ENCODE results near the gene CCDC51. TPM values are rescaled to one million over a fixed set of nuclear protein-coding genes. Genes with fewer than 3 reads are reported as not detected.

CCDC51 gene
- total and polyA plus RNA-seq, 7 experiments from 2014 or later = 3.6 to 16.5 (median 7.1) TPM

- H3K27ac ChIP-seq (ENCODE audit: low read depth, low read length) = no peak overlapping the region
- Mint-ChIP-seq H3K4me1 (no peaks in the 10 kb centered on the region), H3K9me3 (no peaks in the 10 kb centered on the region), H3K36me3 (no peaks in the 10 kb centered on the region), H3K27me3 (peaks cover 0 to 18% (median 0%) of the 10 kb centered on the region in 5 donors), H3K27ac (peak overlapping the region in 1 of 9 donors; percentile 58), H3K4me3 (no peak overlapping the region)
- intact Hi-C loops (cut with micrococcal nuclease) = no loop called here
- H3K36me3 ChIP-seq (ENCODE audit: control insufficient read depth in 2 of 3, insufficient read depth in 3 of 3, low read length in 3 of 3) = no peaks in the 10 kb centered on the region
- no peaks in the 10 kb centered on the region for H3K4me1 ChIP-seq (ENCODE audit: control insufficient read depth in 2 of 2, insufficient read depth in 2 of 2, low read length in 2 of 2)
- H3K4me3 ChIP-seq (ENCODE audit: low read length) = no peak overlapping the region
- ChIA-PET POLR2A (no interaction called here), CTCF (interaction anchor here (1.0 to 2.2 kb wide), 2 partner anchors 23 kb away, joined by 4 to 6 read pairs; no protein-coding TSS in a partner anchor)
- no peaks in the 10 kb centered on the region for H3K27me3 ChIP-seq (ENCODE audit: control insufficient read depth in 2 of 2, insufficient read depth in 2 of 2, low read length in 2 of 2)
- DNase-seq (no peak), ATAC-seq (no peak)
- H3K9me3 ChIP-seq (ENCODE audit: control insufficient read depth in 2 of 3, low read length in 3 of 3) = no peaks in the 10 kb centered on the region
Observed at GRCh38 chr3:48423883-48424695, 15.8 kb downstream of the CCDC51 start.

- H3K4me3 ChIP-seq (ENCODE audit: low read length) = no peak overlapping the region
- no peak for ATAC-seq
- H3K36me3 Mint-ChIP-seq = no peaks in the 10 kb centered on the region
- no peak for DNase-seq
- no peaks in the 10 kb centered on the region for H3K27me3 ChIP-seq (ENCODE audit: control insufficient read depth in 2 of 2, insufficient read depth in 2 of 2, low read length in 2 of 2)
- no peak overlapping the region for H3K27ac ChIP-seq (ENCODE audit: low read depth, low read length)
- peaks cover 0 to 16% (median 0%) of the 10 kb centered on the region in 5 donors for H3K27me3 Mint-ChIP-seq
- no peaks in the 10 kb centered on the region for H3K4me1 ChIP-seq (ENCODE audit: control insufficient read depth in 2 of 2, insufficient read depth in 2 of 2, low read length in 2 of 2)
- H3K9me3 Mint-ChIP-seq = no peaks in the 10 kb centered on the region
- peak overlapping the region in 1 of 9 donors; percentile 29 for H3K27ac Mint-ChIP-seq
- POLR2A ChIA-PET = no interaction called here
- CTCF ChIA-PET = interaction anchor here (2.2 kb wide), 1 partner anchor 23 kb away, joined by 6 read pairs; no protein-coding TSS in a partner anchor
- no peaks in the 10 kb centered on the region for H3K4me1 Mint-ChIP-seq
- no peaks in the 10 kb centered on the region for H3K36me3 ChIP-seq (ENCODE audit: control insufficient read depth in 2 of 3, insufficient read depth in 3 of 3, low read length in 3 of 3)
- H3K9me3 ChIP-seq (ENCODE audit: control insufficient read depth in 2 of 3, low read length in 3 of 3) = no peaks in the 10 kb centered on the region
- intact Hi-C loops (cut with micrococcal nuclease) = no loop called here
- no peak overlapping the region for H3K4me3 Mint-ChIP-seq
Observed at GRCh38 chr3:48423241-48423882, 16.6 kb downstream of the CCDC51 start.

GRCh38 chr3:48422681-48423080 lies 17.2 kb downstream of the CCDC51 start:
- Histone ChIP-seq H3K27ac (ENCODE audit: low read depth, low read length) (no peak overlapping the region), H3K27me3 (ENCODE audit: control insufficient read depth in 2 of 2, insufficient read depth in 2 of 2, low read length in 2 of 2) (no peaks in the 10 kb centered on the region), H3K4me3 (ENCODE audit: low read length) (no peak overlapping the region), H3K4me1 (ENCODE audit: control insufficient read depth in 2 of 2, insufficient read depth in 2 of 2, low read length in 2 of 2) (no peaks in the 10 kb centered on the region), H3K36me3 (ENCODE audit: control insufficient read depth in 2 of 3, insufficient read depth in 3 of 3, low read length in 3 of 3) (no peaks in the 10 kb centered on the region), H3K9me3 (ENCODE audit: control insufficient read depth in 2 of 3, low read length in 3 of 3) (no peaks in the 10 kb centered on the region)
- intact Hi-C loops (cut with micrococcal nuclease) = no loop called here
- Mint-ChIP-seq H3K9me3 (no peaks in the 10 kb centered on the region), H3K4me1 (no peaks in the 10 kb centered on the region), H3K36me3 (no peaks in the 10 kb centered on the region), H3K4me3 (no peak overlapping the region), H3K27ac (peak overlapping the region in 1 of 9 donors; percentile 29), H3K27me3 (peaks cover 0 to 9% (median 0%) of the 10 kb centered on the region in 5 donors)
- CTCF ChIA-PET = interaction anchor here (0.9 to 2.2 kb wide), 2 partner anchors 14 to 22 kb away, joined by 4 to 6 read pairs; no protein-coding TSS in a partner anchor
- POLR2A ChIA-PET = interaction anchor here (1.4 kb wide), 1 partner anchor 17 kb away, joined by 3 read pairs; the partner anchor contains the start of genes CCDC51 and TMA7
- ATAC-seq = no peak
- DNase-seq = no peak

- H3K36me3 ChIP-seq (ENCODE audit: control insufficient read depth in 2 of 3, insufficient read depth in 3 of 3, low read length in 3 of 3) = no peaks in the 10 kb centered on the region
- no peaks in the 10 kb centered on the region for H3K9me3 ChIP-seq (ENCODE audit: control insufficient read depth in 2 of 3, low read length in 3 of 3)
- Mint-ChIP-seq H3K4me3 (no peak overlapping the region), H3K27me3 (peaks cover 0 to 5% (median 0%) of the 10 kb centered on the region in 5 donors), H3K9me3 (no peaks in the 10 kb centered on the region), H3K4me1 (no peaks in the 10 kb centered on the region), H3K27ac (no peak overlapping the region), H3K36me3 (no peaks in the 10 kb centered on the region)
- no peaks in the 10 kb centered on the region for H3K4me1 ChIP-seq (ENCODE audit: control insufficient read depth in 2 of 2, insufficient read depth in 2 of 2, low read length in 2 of 2)
- H3K27me3 ChIP-seq (ENCODE audit: control insufficient read depth in 2 of 2, insufficient read depth in 2 of 2, low read length in 2 of 2) = no peaks in the 10 kb centered on the region
- intact Hi-C loops (cut with micrococcal nuclease) = no loop called here
- ChIA-PET POLR2A (interaction anchor here (1.4 kb wide), 1 partner anchor 18 kb away, joined by 3 read pairs; the partner anchor contains the start of genes CCDC51 and TMA7), CTCF (interaction anchor here (0.9 to 2.2 kb wide), 2 partner anchors 14 to 22 kb away, joined by 4 to 6 read pairs; no protein-coding TSS in a partner anchor)
- H3K27ac ChIP-seq (ENCODE audit: low read depth, low read length) = no peak overlapping the region
- H3K4me3 ChIP-seq (ENCODE audit: low read length) = no peak overlapping the region
- DNase-seq = no peak
- ATAC-seq = no peak
Observed at GRCh38 chr3:48422272-48422671, 17.6 kb downstream of the CCDC51 start.

GRCh38 chr3:48420561-48420960 lies 19.4 kb downstream of the CCDC51 start:
- no peaks in the 10 kb centered on the region for H3K4me1 Mint-ChIP-seq
- no peaks in the 10 kb centered on the region for H3K4me1 ChIP-seq (ENCODE audit: control insufficient read depth in 2 of 2, insufficient read depth in 2 of 2, low read length in 2 of 2)
- no peak overlapping the region for H3K4me3 Mint-ChIP-seq
- H3K4me3 ChIP-seq (ENCODE audit: low read length) = no peak overlapping the region
- H3K27ac ChIP-seq (ENCODE audit: low read depth, low read length) = no peak overlapping the region
- peak overlapping the region in 1 of 9 donors; percentile 30 for H3K27ac Mint-ChIP-seq
- H3K27me3 ChIP-seq (ENCODE audit: control insufficient read depth in 2 of 2, insufficient read depth in 2 of 2, low read length in 2 of 2) = no peaks in the 10 kb centered on the region
- no peaks in the 10 kb centered on the region for H3K36me3 ChIP-seq (ENCODE audit: control insufficient read depth in 2 of 3, insufficient read depth in 3 of 3, low read length in 3 of 3)
- DNase-seq (no peak), ATAC-seq (no peak)
- ChIA-PET CTCF (no interaction called here), POLR2A (no interaction called here)
- intact Hi-C loops (cut with micrococcal nuclease) = no loop called here
- H3K36me3 Mint-ChIP-seq = no peaks in the 10 kb centered on the region
- no peaks in the 10 kb centered on the region for H3K9me3 Mint-ChIP-seq
- H3K27me3 Mint-ChIP-seq = no peaks in the 10 kb centered on the region
- no peaks in the 10 kb centered on the region for H3K9me3 ChIP-seq (ENCODE audit: control insufficient read depth in 2 of 3, low read length in 3 of 3)

GRCh38 chr3:48419597-48419996 lies 20.3 kb downstream of the CCDC51 start:
- intact Hi-C loops (cut with micrococcal nuclease) = no loop called here
- Mint-ChIP-seq H3K27me3 (no peaks in the 10 kb centered on the region), H3K27ac (no peak overlapping the region), H3K9me3 (no peaks in the 10 kb centered on the region), H3K4me1 (no peaks in the 10 kb centered on the region), H3K4me3 (no peak overlapping the region), H3K36me3 (no peaks in the 10 kb centered on the region)
- Histone ChIP-seq H3K9me3 (ENCODE audit: control insufficient read depth in 2 of 3, low read length in 3 of 3) (no peaks in the 10 kb centered on the region), H3K36me3 (ENCODE audit: control insufficient read depth in 2 of 3, insufficient read depth in 3 of 3, low read length in 3 of 3) (no peaks in the 10 kb centered on the region), H3K4me1 (ENCODE audit: control insufficient read depth in 2 of 2, insufficient read depth in 2 of 2, low read length in 2 of 2) (no peaks in the 10 kb centered on the region), H3K27ac (ENCODE audit: low read depth, low read length) (no peak overlapping the region), H3K27me3 (ENCODE audit: control insufficient read depth in 2 of 2, insufficient read depth in 2 of 2, low read length in 2 of 2) (no peaks in the 10 kb centered on the region), H3K4me3 (ENCODE audit: low read length) (no peak overlapping the region)
- ChIA-PET CTCF (no interaction called here), POLR2A (no interaction called here)
- ATAC-seq (no peak), DNase-seq (no peak)

Measured in naive thymus-derived CD4-positive, alpha-beta T cell (primary cell).